Forelimb muscle (tissue), 1 donor: ENCODE measurements around the gene SLC44A3. TPM values are rescaled to one million over a fixed set of nuclear protein-coding genes. Genes with fewer than 3 reads are reported as not detected.
"Not testable (repeated sequence)": the region's sequence is repeated elsewhere in the genome, so short reads cannot be mapped to it uniquely, and the experiment has no call there.

Experiments used
- DNase-seq: peaks from one replicate; pipeline ENCODE4 v3.0.0-alpha.2; 2013; ENCODE audit warnings: low read depth
- polyA plus RNA-seq: library from polyadenylated mRNA; unstranded; fragments of 120-200 nt; gene quantifications from one replicate; pipeline ENCODE4 v1.2.1, GENCODE V29; 2013; ENCODE audit not compliant: insufficient read length

The SLC44A3 gene
- polyA plus RNA-seq, 1 donor = 4.1 TPM

GRCh38 chr1:94836891-94837290, 16.7 kb downstream of the SLC44A3 start:
- DNase-seq = no peak

GRCh38 chr1:94840381-94840780, 20.2 kb downstream of the SLC44A3 start:
- DNase-seq = not testable (repeated sequence)

- DNase-seq = no peak
These were observed 20.7 kb downstream of the SLC44A3 start for GRCh38 chr1:94840808-94841207.

GRCh38 chr1:94843430-94843829, 23.3 kb downstream of the SLC44A3 start:
- no peak for DNase-seq

- no peak for DNase-seq
These were observed 23.7 kb downstream of the SLC44A3 start for GRCh38 chr1:94843846-94844245.

- DNase-seq = no peak
These were observed 26.2 kb downstream of the SLC44A3 start for GRCh38 chr1:94846308-94846707.

GRCh38 chr1:94851571-94851970, 31.4 kb downstream of the SLC44A3 start:
- no peak for DNase-seq

- no peak for DNase-seq
These were observed 32.6 kb downstream of the SLC44A3 start for GRCh38 chr1:94852788-94853187.

GRCh38 chr1:94854458-94855306, 34.5 kb downstream of the SLC44A3 start:
- no peak for DNase-seq

- no peak for DNase-seq
These were observed 35.1 kb downstream of the SLC44A3 start for GRCh38 chr1:94855307-94855700.

GRCh38 chr1:94856004-94856403, 35.8 kb downstream of the SLC44A3 start:
- no peak for DNase-seq

GRCh38 chr1:94856868-94857267, 36.7 kb downstream of the SLC44A3 start:
- no peak for DNase-seq

GRCh38 chr1:94858276-94858675, 38.1 kb downstream of the SLC44A3 start:
- DNase-seq = no peak

GRCh38 chr1:94859174-94859573, 39.0 kb downstream of the SLC44A3 start:
- no peak for DNase-seq

GRCh38 chr1:94862718-94863117, 42.6 kb downstream of the SLC44A3 start:
- DNase-seq = no peak

GRCh38 chr1:94863297-94863911, 43.2 kb downstream of the SLC44A3 start:
- no peak for DNase-seq

- no peak for DNase-seq
These were observed 43.8 kb downstream of the SLC44A3 start for GRCh38 chr1:94863919-94864318.

- DNase-seq = no peak
These were observed 44.7 kb downstream of the SLC44A3 start for GRCh38 chr1:94864821-94865220.

- no peak for DNase-seq
These were observed 45.2 kb downstream of the SLC44A3 start for GRCh38 chr1:94865360-94865759.

GRCh38 chr1:94866164-94866807, 46.1 kb downstream of the SLC44A3 start:
- no peak for DNase-seq

- DNase-seq = no peak
These were observed 50.9 kb downstream of the SLC44A3 start for GRCh38 chr1:94871031-94871430.

GRCh38 chr1:94872771-94873495, 52.8 kb downstream of the SLC44A3 start:
- no peak for DNase-seq
